HepG2 (cell line): ENCODE results near the gene PSEN1. TPM values are rescaled to one million over a fixed set of nuclear protein-coding genes. Genes with fewer than 3 reads are reported as not detected.

Experiments
- ATAC-seq: fragments of 200-7000 bp; cut with Tn5 transposase; 3 replicates; pipeline ENCODE4 v1.9.1; 2020; ENCODE audit warnings: mild to moderate bottlenecking, moderate library complexity
- BruUV-seq: library from RNA; stranded (reverse); fragments of 400-500 nt; replicated peaks from 2 replicates; lab custom pipeline; 2021; lab: Mats Ljungman, UMichigan
- CTCF ChIA-PET: fragments of 300-600 bp; formaldehyde crosslinking; extraction: SDS; loops from one replicate; lab custom pipeline; 2021; ENCODE audit warnings: low total read pairs, inconsistent platforms, low intra/inter-chr PET ratio; lab: Yijun Ruan, JAX
- POLR2A ChIA-PET: fragments of 350-600 bp; sonication (Branson Sonifier 250); formaldehyde crosslinking; loops from one replicate; lab custom pipeline; 2020; ENCODE audit warnings: antibody characterized with exemption, inconsistent platforms; lab: Yijun Ruan, JAX
- DNase-seq: peaks from one replicate; pipeline ENCODE4 v3.0.0-alpha.2; 2015; ENCODE audit warnings: low spot score
- FAIRE-seq: peaks from 3 replicates; lab custom pipeline; 2011; peaks lifted over from hg19 to GRCh38; lab: Jason Lieb, UNC
- H2AFZ ChIP-seq: one replicate; pipeline ENCODE4 v1.6.1; 2011; ENCODE audit warnings: low read length, inconsistent platforms
- H3K27ac ChIP-seq: fragments of 300-600 bp; 3 replicates; pipeline ENCODE4 v1.8.0; 2011; ENCODE audit warnings: mixed run types, mild to moderate bottlenecking, mixed read lengths, low read length, inconsistent platforms; ENCODE audit not compliant: insufficient read depth; ENCODE audit errors: extremely low read length
- H3K27me3 ChIP-seq, 2 experiments: fragments of 200-600 bp in 1 of 2; 2 replicates in 1 of 2; 3 replicates in 1 of 2; pipeline versions ENCODE4 v1.6.0 to v1.8.0; 2011; ENCODE audit warnings: low read length in 2 of 2, mild to moderate bottlenecking in 2 of 2, moderate library complexity in 2 of 2, inconsistent platforms in 1 of 2; ENCODE audit not compliant: insufficient read depth in 2 of 2, control insufficient read depth in 1 of 2
- H3K36me3 ChIP-seq, 2 experiments: fragments of 200-600 bp in 1 of 2; replicated peaks in 1 of 2; 2 replicates in 1 of 2; 3 replicates in 1 of 2; pipeline versions ENCODE4 v1.5.1 to v1.8.0; 2011; ENCODE audit warnings: low read length in 2 of 2, inconsistent platforms in 1 of 2; ENCODE audit not compliant: insufficient read depth in 2 of 2, control insufficient read depth in 1 of 2
- H3K4me1 ChIP-seq: 2 replicates; pipeline ENCODE4 v1.5.1; 2012; ENCODE audit warnings: low read length, inconsistent platforms; ENCODE audit not compliant: insufficient read depth
- H3K4me2 ChIP-seq: 2 replicates; pipeline ENCODE4 v1.6.0; 2011; ENCODE audit warnings: low read depth, low read length, inconsistent platforms
- H3K4me3 ChIP-seq, 3 experiments: fragments of 200-600 bp in 1 of 3; sonication (generic), shearing (Covaris generic) in 1 of 3; replicated peaks in 1 of 3; 2 replicates each; pipeline ENCODE4 v1.5.1; 2011 to 2016; ENCODE audit warnings: low read length in 3 of 3, inconsistent platforms in 2 of 3, low read depth in 2 of 3, mild to moderate bottlenecking in 2 of 3, control low read depth in 1 of 3, mixed read lengths in 1 of 3; ENCODE audit not compliant: insufficient read depth in 1 of 3
- H3K79me2 ChIP-seq: one replicate; pipeline ENCODE4 v1.6.1; 2011; ENCODE audit warnings: low read length, inconsistent platforms; ENCODE audit not compliant: insufficient read depth
- H3K9ac ChIP-seq: 2 replicates; pipeline ENCODE4 v1.6.0; 2011; ENCODE audit warnings: mild to moderate bottlenecking, low read depth, low read length, inconsistent platforms; ENCODE audit not compliant: insufficient read depth
- H3K9me3 ChIP-seq: 2 replicates; pipeline ENCODE4 v1.5.1; 2012; ENCODE audit warnings: mild to moderate bottlenecking, low read length
- H4K20me1 ChIP-seq: 2 replicates; pipeline ENCODE4 v1.6.0; 2011; ENCODE audit warnings: inconsistent platforms, mild to moderate bottlenecking, low read length, moderate library complexity; ENCODE audit not compliant: insufficient read depth
- FOXA3 ChIP-seq: IDR thresholded peaks from 2 replicates; pipeline ENCODE4 v1.6.1; 2016; ENCODE audit warnings: missing genetic modification reagents, missing compliant biosample characterization
- HCFC1 ChIP-seq: fragments of 150-350 bp; IDR thresholded peaks from 2 replicates; pipeline ENCODE4 v1.6.1; 2014; ENCODE audit warnings: low read depth, low read length
- HNRNPLL ChIP-seq: fragments of 200-400 bp; formaldehyde crosslinking; IDR thresholded peaks from 2 replicates; pipeline ENCODE4 v1.6.1; 2017; ENCODE audit warnings: mild to moderate bottlenecking, low read depth, low read length; ENCODE audit not compliant: poor library complexity, severe bottlenecking
- KMT2B ChIP-seq: IDR thresholded peaks from 2 replicates; pipeline ENCODE4 v1.6.1; 2016; ENCODE audit warnings: missing genetic modification reagents, missing compliant biosample characterization
- PAWR ChIP-seq: sonication (generic); formaldehyde crosslinking; IDR thresholded peaks from 2 replicates; pipeline ENCODE4 v1.4.0; 2020; ENCODE audit warnings: missing genetic modification reagents, mild to moderate bottlenecking, borderline replicate concordance
- PTBP1 ChIP-seq: fragments of 200-400 bp; formaldehyde crosslinking; IDR thresholded peaks from 2 replicates; pipeline ENCODE4 v1.6.1; 2018; ENCODE audit warnings: low read length, low read depth; ENCODE audit not compliant: poor library complexity, severe bottlenecking
- TCF7L2 ChIP-seq: IDR thresholded peaks from 2 replicates; pipeline ENCODE4 v1.6.1; 2011; ENCODE audit warnings: mild to moderate bottlenecking, low read depth, low read length, moderate library complexity
- ZNF350 ChIP-seq: sonication (generic); formaldehyde crosslinking; IDR thresholded peaks from 2 replicates; pipeline ENCODE4 v1.4.0; 2020; ENCODE audit warnings: mild to moderate bottlenecking, low read depth, missing genetic modification reagents, borderline replicate concordance
- WGBS: methylation state at CpG from one replicate; pipeline ENCODE4 v1.1.6; 2017; ENCODE audit warnings: low lambda C conversion rate; 5-methylcytosine and 5-hydroxymethylcytosine counted together
- in situ Hi-C: cut with HindIII; loops from 2 replicates; pipeline ENCODE4 v1.10.0; 2017; ENCODE audit warnings: low pct_unique_long_range_greater_than_20kb; ENCODE audit not compliant: extremely low pct_ligation_motif_present
- intact Hi-C: fragments of 100-400 bp; cut with micrococcal nuclease; formaldehyde crosslinking; loops from one replicate; pipeline ENCODE4 v1.10.0; 2022; ENCODE audit not compliant: unreplicated experiment
- polyA plus RNA-seq, 8 experiments: library from polyadenylated mRNA; depleted of rRNA in 3 of 8; stranded (reverse) in 7 of 8; unstranded in 1 of 8; fragments of >200 nt; fragmentation: Illumina TruSeq in 4 of 8; extraction: Trizol in 4 of 8; gene quantifications; 2 replicates each; pipeline versions ENCODE4 v1.2.1 to v1.2.3, GENCODE V29; 2011 to 2016; ENCODE audit warnings: low read depth in 4 of 8, missing spikeins in 1 of 8, mixed read lengths in 1 of 8; ENCODE audit not compliant: insufficient read depth in 1 of 8
- total RNA-seq, 5 experiments: library from RNA; depleted of rRNA; stranded (reverse); fragments of >200 nt; fragmentation: Illumina TruSeq; extraction: Trizol; gene quantifications; 2 replicates each; pipeline ENCODE4 v1.2.3, GENCODE V29; 2016; ENCODE audit warnings: low read depth in 1 of 5

Gene PSEN1
- total and polyA plus RNA-seq, 2 of the 13 experiments (the other 11 are each of a cell fraction or from before 2014, with no cell fraction given) = 12.5 to 26.6 TPM

- Histone ChIP-seq H3K9ac (no peak overlapping the region), H3K36me3 (no peaks in the 10 kb centered on the region), H3K27me3 (peaks cover 17 to 81% of the 10 kb centered on the region in 2 experiments), H3K4me1 (peaks cover 24% of the 10 kb centered on the region), H4K20me1 (no peaks in the 10 kb centered on the region), H3K4me3 (peak overlapping the region in 2 of 3 experiments; percentile 66 to 73; a peak in 2 of 6 replicates), H2AFZ (no peak overlapping the region), H3K79me2 (no peaks in the 10 kb centered on the region), H3K4me2 (peak overlapping the region; percentile 92), H3K9me3 (no peaks in the 10 kb centered on the region), H3K27ac (no peak overlapping the region)
- in situ Hi-C loops (no loop called here), intact Hi-C loops (loop anchor here (10.0 kb wide), 1 partner anchor 46 kb away; no protein-coding TSS in a partner anchor)
- ChIA-PET POLR2A (no interaction called here), CTCF (no interaction called here)
- ATAC-seq (peak; percentile 20), FAIRE-seq (no peak), DNase-seq (no peak)
- BruUV-seq = no TSS peak
- 55% methylated on average over 8 of the region's 11 CpGs for WGBS
- TF ChIP-seq PAWR = no peak
- no peak for TF ChIP-seq FOXA3 (CRISPR knock-in tag)
- TF ChIP-seq HNRNPLL = no peak
- TF ChIP-seq ZNF350 = no peak
- TF ChIP-seq TCF7L2 = no peak
- no peak for TF ChIP-seq KMT2B (CRISPR knock-in tag)
- no peak for TF ChIP-seq PTBP1
- TF ChIP-seq HCFC1 = no peak
Observed at GRCh38 chr14:73238941-73239340, 102.6 kb downstream of the PSEN1 start.
